Measurements from ENCODE around the gene ST6GALNAC3.
A peak's percentile ranks its signal among the peaks of the same experiment; 100 is the strongest.

The ST6GALNAC3 gene

DNA sequence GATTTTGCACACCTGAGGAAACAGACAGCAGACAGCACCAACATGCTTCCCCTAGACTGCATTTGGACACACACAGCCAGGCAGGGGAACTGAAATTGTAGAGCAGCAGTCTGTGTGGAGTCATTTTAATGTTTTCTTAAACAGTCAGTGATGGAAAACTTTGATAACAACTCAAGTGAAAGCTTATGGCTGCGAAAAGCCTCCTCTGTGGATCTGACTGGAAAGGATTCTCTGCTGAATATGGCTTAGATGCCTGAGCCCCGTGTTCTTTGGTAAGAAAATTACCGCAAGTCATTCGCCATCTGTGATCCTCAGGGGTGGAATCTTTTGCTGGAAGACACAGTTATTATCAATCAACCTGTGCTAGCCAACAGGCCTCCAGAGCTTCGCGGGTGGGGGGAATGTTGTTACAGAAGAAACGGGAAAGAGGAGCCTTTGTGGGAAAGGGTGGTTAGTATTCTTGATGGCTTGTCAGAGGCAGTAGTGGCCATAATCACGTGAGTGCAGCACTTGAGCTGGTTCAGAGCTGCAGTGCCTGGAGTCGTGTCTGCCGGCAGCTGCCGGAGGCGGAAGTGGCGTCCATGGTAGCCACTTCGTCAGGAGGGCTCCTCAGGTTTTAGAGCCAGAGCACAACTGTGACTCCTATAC is 204.7 kb downstream of the ST6GALNAC3 start:
- H3K4me1 Mint-ChIP-seq: peaks cover 10% of the 10 kb centered on the region
- H3K4me3 Mint-ChIP-seq: no peak overlapping the region
- H3K36me3 Mint-ChIP-seq: no peaks in the 10 kb centered on the region
- no peaks in the 10 kb centered on the region for H3K27me3 Mint-ChIP-seq
- H3K9me3 Mint-ChIP-seq: no peaks in the 10 kb centered on the region
- no peak overlapping the region for H3K27ac Mint-ChIP-seq

DNA sequence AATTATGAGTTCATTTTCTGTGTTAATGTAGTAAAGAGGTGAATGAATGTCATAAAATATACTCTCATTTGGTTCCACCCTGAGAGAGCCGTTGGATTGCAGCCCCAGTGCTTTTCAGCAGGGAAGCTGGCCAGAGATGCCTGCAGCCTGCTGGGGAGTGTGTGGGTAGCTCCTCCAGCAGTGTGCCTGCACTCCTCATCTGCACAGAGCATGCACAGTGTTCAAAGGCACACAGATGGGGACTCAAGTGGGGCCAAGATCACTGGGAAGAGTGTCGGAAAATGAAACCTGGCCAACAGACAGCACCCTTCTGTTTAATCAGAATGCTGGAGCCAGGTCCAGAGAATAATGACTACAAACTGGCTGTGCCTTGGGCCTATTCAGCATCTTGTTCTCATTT is 206.8 kb downstream of the ST6GALNAC3 start:
- Mint-ChIP-seq H3K27me3 (no peaks in the 10 kb centered on the region), H3K36me3 (no peaks in the 10 kb centered on the region), H3K27ac (no peak overlapping the region), H3K4me3 (no peak overlapping the region), H3K9me3 (no peaks in the 10 kb centered on the region), H3K4me1 (peaks cover 22% of the 10 kb centered on the region)

DNA sequence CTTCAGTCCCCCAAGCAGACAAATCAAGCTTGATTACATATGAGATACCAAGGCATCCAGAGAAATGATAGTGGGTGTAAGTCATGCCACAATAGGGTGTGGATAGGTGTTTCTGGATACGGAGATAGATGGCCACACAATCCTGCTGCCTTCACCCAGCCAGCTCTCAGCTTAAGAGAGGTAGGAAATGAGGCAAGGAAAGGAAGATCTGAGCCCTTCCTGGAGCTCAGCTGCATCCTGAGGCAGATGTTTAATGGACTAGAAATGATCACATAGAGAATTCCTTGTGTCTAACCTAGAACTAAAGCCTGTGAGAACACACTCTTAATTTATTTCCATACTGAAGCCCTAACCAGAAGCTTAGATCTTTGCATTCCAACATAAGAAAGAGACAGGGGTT is 210.3 kb downstream of the ST6GALNAC3 start:
- H3K9me3 Mint-ChIP-seq: no peaks in the 10 kb centered on the region
- H3K27ac Mint-ChIP-seq: peak overlapping the region; percentile 79
- no peak overlapping the region for H3K4me3 Mint-ChIP-seq
- no peaks in the 10 kb centered on the region for H3K36me3 Mint-ChIP-seq
- H3K4me1 Mint-ChIP-seq: peaks cover 56% of the 10 kb centered on the region
- H3K27me3 Mint-ChIP-seq: no peaks in the 10 kb centered on the region

GRCh38 chr1:76285578-76286135 is 211.1 kb downstream of the ST6GALNAC3 start:
- Mint-ChIP-seq H3K4me1 (peaks cover 64% of the 10 kb centered on the region), H3K36me3 (no peaks in the 10 kb centered on the region), H3K4me3 (no peak overlapping the region), H3K27ac (peak overlapping the region; percentile 13), H3K9me3 (no peaks in the 10 kb centered on the region), H3K27me3 (no peaks in the 10 kb centered on the region)

DNA sequence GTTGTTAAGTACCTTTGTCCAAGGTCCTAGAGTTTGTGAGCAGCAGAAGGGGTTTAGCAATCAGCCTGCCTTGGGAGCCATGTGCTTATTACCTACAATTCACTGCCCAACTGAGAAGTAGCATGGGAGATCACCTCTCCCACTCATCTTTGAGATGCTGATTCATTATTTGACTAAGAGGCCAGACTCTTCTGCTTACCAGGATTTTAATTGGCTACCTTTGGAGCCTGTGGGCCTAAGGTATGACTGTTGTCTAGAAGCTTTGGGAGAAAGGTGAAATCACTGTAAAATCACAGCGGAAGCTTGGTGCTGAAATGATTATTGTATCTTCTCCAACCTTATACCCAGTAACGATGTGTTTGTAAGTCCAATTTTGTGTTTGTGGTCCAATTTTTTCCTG is 213.4 kb downstream of the ST6GALNAC3 start:
- Mint-ChIP-seq H3K27me3 (no peaks in the 10 kb centered on the region), H3K36me3 (no peaks in the 10 kb centered on the region), H3K27ac (no peak overlapping the region), H3K4me1 (peaks cover 73% of the 10 kb centered on the region), H3K4me3 (no peak overlapping the region), H3K9me3 (no peaks in the 10 kb centered on the region)

DNA sequence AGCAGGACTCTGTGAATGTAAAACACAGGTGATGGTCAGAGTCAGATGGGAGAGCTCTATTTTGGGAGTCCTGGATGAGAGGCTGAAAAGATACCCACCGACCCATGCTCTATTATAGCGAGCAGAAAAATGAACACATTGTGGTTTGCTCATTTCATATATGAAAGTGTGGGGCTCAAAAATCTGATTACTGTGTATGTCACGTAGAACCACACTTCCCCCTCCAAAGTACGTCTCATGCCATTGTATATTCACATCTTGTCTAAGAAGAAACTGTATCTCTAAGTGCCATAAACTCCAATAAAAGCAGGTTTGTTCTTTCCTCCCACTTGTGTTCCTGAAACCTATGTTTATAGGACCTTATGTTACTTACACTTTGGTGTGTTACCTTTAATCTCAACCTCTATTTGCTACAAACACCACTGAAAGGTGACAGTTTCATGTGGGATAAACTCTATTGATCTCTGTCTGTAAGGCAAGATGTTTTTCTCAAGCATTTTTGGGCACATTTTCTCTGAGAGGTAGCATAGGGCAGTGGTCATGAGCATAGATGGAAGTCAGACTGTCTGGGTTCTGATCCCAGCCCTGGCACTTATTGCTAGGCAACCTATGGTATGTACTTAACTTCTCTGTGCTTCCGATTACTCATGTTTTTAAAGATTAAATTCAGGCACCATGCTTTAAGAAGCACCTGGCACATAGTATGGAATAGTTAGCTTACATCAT is 214.4 kb downstream of the ST6GALNAC3 start:
- Mint-ChIP-seq H3K4me3 (peak overlapping the region; percentile 2), H3K4me1 (peaks cover 83% of the 10 kb centered on the region), H3K36me3 (no peaks in the 10 kb centered on the region), H3K27me3 (no peaks in the 10 kb centered on the region), H3K27ac (peak overlapping the region; percentile 71), H3K9me3 (no peaks in the 10 kb centered on the region)

GRCh38 chr1:76289692-76290091 is 215.1 kb downstream of the ST6GALNAC3 start:
- Mint-ChIP-seq H3K9me3 (no peaks in the 10 kb centered on the region), H3K27me3 (no peaks in the 10 kb centered on the region), H3K4me3 (no peak overlapping the region), H3K4me1 (peaks cover 81% of the 10 kb centered on the region), H3K27ac (peak overlapping the region; percentile 24), H3K36me3 (no peaks in the 10 kb centered on the region)

- Mint-ChIP-seq H3K4me3 (no peak overlapping the region), H3K36me3 (no peaks in the 10 kb centered on the region), H3K27me3 (no peaks in the 10 kb centered on the region), H3K9me3 (no peaks in the 10 kb centered on the region), H3K27ac (peak overlapping the region; percentile 38), H3K4me1 (peaks cover 80% of the 10 kb centered on the region)
These were observed 215.7 kb downstream of the ST6GALNAC3 start for GRCh38 chr1:76290271-76290670.

DNA sequence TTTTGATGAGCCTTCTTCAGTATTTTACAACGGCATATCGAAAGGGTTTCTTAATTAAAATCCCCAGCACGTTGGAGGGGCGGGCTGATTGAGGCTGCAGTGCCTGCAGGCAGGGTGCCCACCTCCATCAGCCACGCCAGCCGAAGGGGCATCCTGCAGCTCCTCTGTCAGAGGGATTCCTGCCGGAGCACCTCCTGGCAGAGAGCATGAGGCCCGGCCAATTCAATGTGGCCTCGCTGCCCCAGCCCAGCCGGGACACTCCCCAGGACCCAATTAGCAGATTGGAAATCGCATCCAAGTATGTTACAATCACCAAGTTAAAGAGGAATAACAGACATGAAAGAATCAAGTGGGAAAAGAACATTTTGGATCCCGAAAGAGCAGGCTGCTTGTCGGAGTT is 216.6 kb downstream of the ST6GALNAC3 start:
- Mint-ChIP-seq H3K36me3 (no peaks in the 10 kb centered on the region), H3K4me1 (peaks cover 78% of the 10 kb centered on the region), H3K27me3 (no peaks in the 10 kb centered on the region), H3K4me3 (no peak overlapping the region), H3K27ac (no peak overlapping the region), H3K9me3 (no peaks in the 10 kb centered on the region)

DNA sequence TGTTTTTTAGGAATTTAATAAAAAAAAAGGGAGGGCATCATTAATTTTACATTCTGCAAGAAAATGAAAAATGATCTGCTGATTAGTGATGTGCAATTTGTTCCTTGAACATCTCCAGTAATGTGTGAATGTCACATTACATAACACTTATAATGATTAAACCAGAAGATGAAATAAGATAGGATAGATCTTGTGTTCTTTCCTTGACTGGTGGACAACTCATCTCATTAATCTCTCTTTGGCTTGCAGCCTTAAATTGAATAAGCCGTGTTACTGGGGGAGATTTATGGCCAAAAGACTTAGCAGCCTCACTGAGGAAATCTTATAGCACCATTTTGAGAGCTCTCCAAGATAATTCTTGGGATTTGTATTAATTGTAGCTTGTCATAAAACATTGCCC is 217.2 kb downstream of the ST6GALNAC3 start:
- Mint-ChIP-seq H3K9me3 (no peaks in the 10 kb centered on the region), H3K4me1 (peaks cover 76% of the 10 kb centered on the region), H3K36me3 (no peaks in the 10 kb centered on the region), H3K27me3 (no peaks in the 10 kb centered on the region), H3K27ac (peak overlapping the region; percentile 32), H3K4me3 (no peak overlapping the region)

GRCh38 chr1:76292418-76293184 is 218.1 kb downstream of the ST6GALNAC3 start:
- no peaks in the 10 kb centered on the region for H3K27me3 Mint-ChIP-seq
- H3K4me3 Mint-ChIP-seq: no peak overlapping the region
- peak overlapping the region; percentile 60 for H3K27ac Mint-ChIP-seq

GRCh38 chr1:76293831-76294230 is 219.3 kb downstream of the ST6GALNAC3 start:
- no peaks in the 10 kb centered on the region for H3K27me3 Mint-ChIP-seq
- no peaks in the 10 kb centered on the region for H3K9me3 Mint-ChIP-seq
- H3K36me3 Mint-ChIP-seq: no peaks in the 10 kb centered on the region
- peak overlapping the region; percentile 75 for H3K27ac Mint-ChIP-seq
- peaks cover 60% of the 10 kb centered on the region for H3K4me1 Mint-ChIP-seq
- H3K4me3 Mint-ChIP-seq: peak overlapping the region; percentile 11

More at GRCh38 chr1:76292418-76293184, 218.1 kb downstream of the ST6GALNAC3 start:
- no peaks in the 10 kb centered on the region for H3K9me3 Mint-ChIP-seq
- peaks cover 68% of the 10 kb centered on the region for H3K4me1 Mint-ChIP-seq
- no peaks in the 10 kb centered on the region for H3K36me3 Mint-ChIP-seq

- Mint-ChIP-seq H3K4me3 (peak overlapping the region; percentile 68), H3K27ac (peak overlapping the region; percentile 17), H3K27me3 (no peaks in the 10 kb centered on the region), H3K9me3 (no peaks in the 10 kb centered on the region), H3K36me3 (no peaks in the 10 kb centered on the region), H3K4me1 (peaks cover 58% of the 10 kb centered on the region)
These were observed 220.1 kb downstream of the ST6GALNAC3 start for GRCh38 chr1:76294482-76295194.

DNA sequence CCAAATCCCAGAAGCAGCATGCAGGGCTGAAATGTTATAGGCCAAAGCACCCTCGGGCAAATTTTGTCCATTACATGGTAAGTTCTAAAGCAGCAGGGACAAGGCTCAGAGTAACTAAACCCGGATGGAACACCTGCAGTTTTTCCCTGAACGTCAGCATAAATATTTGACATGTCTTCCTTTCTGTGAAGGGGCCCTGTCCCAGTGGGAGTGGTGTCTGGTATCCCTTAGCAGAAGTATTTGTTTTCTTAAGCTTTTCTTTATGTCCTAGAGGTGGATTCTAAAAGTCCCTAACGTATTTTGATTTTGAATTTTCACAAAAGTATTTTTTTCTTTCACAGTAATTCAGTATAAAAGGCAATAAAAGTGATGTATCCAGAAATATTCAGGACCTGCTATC is 223.9 kb downstream of the ST6GALNAC3 start:
- peaks cover 64% of the 10 kb centered on the region for H3K4me1 Mint-ChIP-seq
- no peaks in the 10 kb centered on the region for H3K9me3 Mint-ChIP-seq
- no peak overlapping the region for H3K4me3 Mint-ChIP-seq
- H3K36me3 Mint-ChIP-seq: no peaks in the 10 kb centered on the region
- H3K27me3 Mint-ChIP-seq: no peaks in the 10 kb centered on the region
- H3K27ac Mint-ChIP-seq: no peak overlapping the region

DNA sequence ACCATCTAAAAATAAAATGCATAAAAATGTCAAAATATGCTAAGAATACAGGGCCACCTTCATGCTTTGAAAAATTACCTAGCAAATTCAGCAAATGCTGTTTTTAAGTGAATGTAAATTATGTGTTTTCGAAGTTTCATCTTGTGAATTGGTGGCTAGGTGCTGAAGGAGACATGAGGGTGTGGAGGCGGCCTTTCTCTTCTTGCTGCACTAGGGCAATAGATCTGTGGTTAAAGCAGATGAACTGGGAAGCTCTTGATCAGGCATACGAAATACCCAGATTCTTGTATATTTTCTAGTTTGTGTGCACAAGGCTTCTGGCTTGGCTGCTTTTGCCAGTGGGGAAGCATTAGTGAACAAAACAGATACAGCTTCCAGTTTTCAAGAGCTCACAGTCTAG is 224.5 kb downstream of the ST6GALNAC3 start:
- H3K4me1 Mint-ChIP-seq: peaks cover 58% of the 10 kb centered on the region
- no peaks in the 10 kb centered on the region for H3K36me3 Mint-ChIP-seq
- H3K27me3 Mint-ChIP-seq: no peaks in the 10 kb centered on the region
- no peak overlapping the region for H3K4me3 Mint-ChIP-seq
- no peak overlapping the region for H3K27ac Mint-ChIP-seq
- no peaks in the 10 kb centered on the region for H3K9me3 Mint-ChIP-seq

Data from activated naive CD4-positive, alpha-beta T cell treated with anti-CD3 and anti-CD28 coated beads, Interleukin-2, amount 50 U/mL, for 24 hours (primary cell).